Endothelial cell of hepatic sinusoid (primary cell): ENCODE data around the gene CTSE.

Experiments used
- in situ Hi-C: cut with HindIII; loops from 2 replicates; pipeline ENCODE4 v1.10.0; 2017; ENCODE audit warnings: low sequenced_read_pairs

CTSE gene

GRCh38 chr1:205994346-205994745 is 29.3 kb downstream of the CTSE start:
- in situ Hi-C loops: no loop called here

- in situ Hi-C loops: no loop called here
Measured at GRCh38 chr1:205993068-205993467, 30.6 kb downstream of the CTSE start.

GRCh38 chr1:205992218-205992882 is 31.3 kb downstream of the CTSE start:
- in situ Hi-C loops: no loop called here

GRCh38 chr1:205991237-205991636 is 32.5 kb downstream of the CTSE start:
- in situ Hi-C loops: no loop called here

GRCh38 chr1:205990226-205990625 is 33.5 kb downstream of the CTSE start:
- in situ Hi-C loops: no loop called here

GRCh38 chr1:205989786-205990185 is 33.9 kb downstream of the CTSE start:
- in situ Hi-C loops: no loop called here

- in situ Hi-C loops: no loop called here
Measured at GRCh38 chr1:205988585-205988995, 35.1 kb downstream of the CTSE start.

GRCh38 chr1:205986861-205987260 is 36.8 kb downstream of the CTSE start:
- in situ Hi-C loops: no loop called here

GRCh38 chr1:205986292-205986691 is 37.4 kb downstream of the CTSE start:
- in situ Hi-C loops: no loop called here

GRCh38 chr1:205985330-205986005 is 38.2 kb downstream of the CTSE start:
- in situ Hi-C loops: no loop called here

GRCh38 chr1:205983925-205984725 is 39.6 kb downstream of the CTSE start:
- in situ Hi-C loops: no loop called here

GRCh38 chr1:205981257-205981656 is 42.4 kb downstream of the CTSE start:
- in situ Hi-C loops: no loop called here

- in situ Hi-C loops: no loop called here
Measured at GRCh38 chr1:205980237-205980870, 43.3 kb downstream of the CTSE start.

- in situ Hi-C loops: loop anchor here (5.0 kb wide), 3 partner anchors 57 to 192 kb away; no protein-coding TSS in a partner anchor
Measured at GRCh38 chr1:205979301-205979700, 44.4 kb downstream of the CTSE start.

GRCh38 chr1:205978676-205979075 is 45.0 kb downstream of the CTSE start:
- in situ Hi-C loops: loop anchor here (5.0 kb wide), 3 partner anchors 56 to 191 kb away; no protein-coding TSS in a partner anchor

- in situ Hi-C loops: loop anchor here (5.0 kb wide), 3 partner anchors 55 to 190 kb away; no protein-coding TSS in a partner anchor
Measured at GRCh38 chr1:205977402-205978014, 46.2 kb downstream of the CTSE start.

- in situ Hi-C loops: loop anchor here (5.0 kb wide), 3 partner anchors 55 to 190 kb away; no protein-coding TSS in a partner anchor
Measured at GRCh38 chr1:205976708-205977401, 46.8 kb downstream of the CTSE start.

GRCh38 chr1:205976036-205976435 is 47.7 kb downstream of the CTSE start:
- in situ Hi-C loops: loop anchor here (5.0 kb wide), 3 partner anchors 54 to 189 kb away; no protein-coding TSS in a partner anchor

- in situ Hi-C loops: loop anchor here (5.0 kb wide), 3 partner anchors 53 to 188 kb away; no protein-coding TSS in a partner anchor
Measured at GRCh38 chr1:205975387-205975998, 48.2 kb downstream of the CTSE start.
